ENCODE results near the gene ADAMTSL1.

ADAMTSL1 gene

GRCh38 chr9:18478501-18479361, 4.8 kb downstream of the ADAMTSL1 start:
- H3K27ac ChIP-seq: no peak overlapping the region
- no peak for TF ChIP-seq CTCF (IDR thresholded peaks at IDR 0.05)
- no peak for TF ChIP-seq ZFX (IDR thresholded peaks at IDR 0.05; ENCODE audit: borderline replicate concordance)

GRCh38 chr9:18479405-18479804, 5.5 kb downstream of the ADAMTSL1 start:
- TF ChIP-seq CTCF (IDR thresholded peaks at IDR 0.05): no peak
- H3K27ac ChIP-seq: no peak overlapping the region

DNA sequence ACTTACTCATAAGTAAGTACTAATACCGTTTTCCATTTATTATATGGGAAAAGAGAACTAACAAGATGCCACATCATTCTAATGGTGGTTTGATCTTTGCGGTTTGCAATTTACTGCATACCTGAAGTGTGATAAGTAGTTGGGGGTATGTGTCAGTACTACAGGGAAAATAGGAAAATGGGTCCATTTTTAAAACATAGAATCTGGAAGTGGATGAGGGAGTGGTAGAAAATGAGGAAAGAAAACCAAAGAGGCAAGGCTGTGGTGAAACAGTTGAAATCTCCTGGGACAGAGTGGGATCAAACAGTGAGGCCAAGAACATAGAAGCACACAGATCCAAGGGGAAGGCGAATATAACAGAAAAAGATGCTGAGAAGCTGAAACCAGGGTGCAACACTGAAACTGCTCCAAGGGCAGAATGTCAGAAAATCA, 6.7 kb downstream of the ADAMTSL1 start:
- TF ChIP-seq ZFX (IDR thresholded peaks at IDR 0.05; ENCODE audit: borderline replicate concordance): no peak
- no peak overlapping the region for H3K27ac ChIP-seq

- no peak for TF ChIP-seq CTCF (IDR thresholded peaks at IDR 0.05)
- no peak for TF ChIP-seq ZFX (IDR thresholded peaks at IDR 0.05; ENCODE audit: borderline replicate concordance)
- H3K27ac ChIP-seq: no peak overlapping the region
Observed at GRCh38 chr9:18482371-18482770, 8.4 kb downstream of the ADAMTSL1 start.

- no peak overlapping the region for H3K27ac ChIP-seq
- TF ChIP-seq CTCF (IDR thresholded peaks at IDR 0.05): no peak
- TF ChIP-seq ZFX (IDR thresholded peaks at IDR 0.05; ENCODE audit: borderline replicate concordance): no peak
Observed at GRCh38 chr9:18485714-18486113, 11.8 kb downstream of the ADAMTSL1 start.

GRCh38 chr9:18487611-18488010, 13.7 kb downstream of the ADAMTSL1 start:
- no peak for TF ChIP-seq CTCF (IDR thresholded peaks at IDR 0.05)
- no peak for TF ChIP-seq ZFX (IDR thresholded peaks at IDR 0.05; ENCODE audit: borderline replicate concordance)
- no peak overlapping the region for H3K27ac ChIP-seq

DNA sequence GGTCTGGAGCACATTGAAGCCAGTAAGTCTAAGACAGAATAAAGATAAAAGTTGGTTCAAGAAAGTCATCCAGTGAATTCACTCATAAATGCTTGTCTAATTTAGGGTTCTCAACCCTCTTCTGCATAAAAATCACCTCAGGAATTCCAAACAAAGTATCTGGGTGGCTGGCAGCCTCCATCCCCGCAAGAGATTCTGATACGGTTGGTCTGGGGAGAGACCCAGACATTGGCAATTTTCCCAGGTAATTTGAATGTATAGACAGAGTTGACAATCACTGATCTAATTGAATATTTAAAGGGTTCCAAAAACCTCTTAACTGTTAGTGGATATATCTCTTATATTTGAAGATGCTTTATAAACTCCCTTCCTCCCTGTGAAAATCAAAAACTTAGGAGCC, 14.9 kb downstream of the ADAMTSL1 start:
- TF ChIP-seq ZFX (IDR thresholded peaks at IDR 0.05; ENCODE audit: borderline replicate concordance) (no peak), CTCF (IDR thresholded peaks at IDR 0.05) (no peak)
- H3K27ac ChIP-seq: no peak overlapping the region

Measured in 22Rv1 (cell line).